ENCODE results near the gene CD48.

CD48 gene

GRCh38 chr1:160676869-160677597 lies 34.6 kb downstream of the CD48 start:
- H3K36me3 ChIP-seq (ENCODE audit: control insufficient read depth in 2 of 2, insufficient read depth in 2 of 2, low read length in 2 of 2), result no peaks in the 10 kb centered on the region
- peaks cover 0 to 15% of the 10 kb centered on the region in 2 donors for H3K27me3 ChIP-seq (ENCODE audit: control insufficient read depth in 1 of 2, insufficient read depth in 2 of 2, low read length in 2 of 2)
- no peak overlapping the region for H3K9ac ChIP-seq (ENCODE audit: low read length in 2 of 2)
- no peak overlapping the region for H3K4me3 ChIP-seq (ENCODE audit: low read length in 2 of 2)
- no peaks in the 10 kb centered on the region for H3K9me3 ChIP-seq (ENCODE audit: control insufficient read depth in 2 of 2, low read length in 2 of 2)
- no peaks in the 10 kb centered on the region for H3K4me1 ChIP-seq (ENCODE audit: control insufficient read depth, insufficient read depth, low read length)
- no peak overlapping the region for H3K27ac ChIP-seq (ENCODE audit: low read length)

GRCh38 chr1:160675641-160676410 lies 35.8 kb downstream of the CD48 start:
- Histone ChIP-seq H3K4me3 (ENCODE audit: low read length in 2 of 2) (no peak overlapping the region), H3K9ac (ENCODE audit: low read length in 2 of 2) (no peak overlapping the region), H3K4me1 (ENCODE audit: control insufficient read depth, insufficient read depth, low read length) (no peaks in the 10 kb centered on the region), H3K27me3 (ENCODE audit: control insufficient read depth in 1 of 2, insufficient read depth in 2 of 2, low read length in 2 of 2) (peaks cover 0 to 12% of the 10 kb centered on the region in 2 donors), H3K27ac (ENCODE audit: low read length) (no peak overlapping the region), H3K9me3 (ENCODE audit: control insufficient read depth in 2 of 2, low read length in 2 of 2) (no peaks in the 10 kb centered on the region), H3K36me3 (ENCODE audit: control insufficient read depth in 2 of 2, insufficient read depth in 2 of 2, low read length in 2 of 2) (no peaks in the 10 kb centered on the region)

GRCh38 chr1:160674415-160674814 lies 37.2 kb downstream of the CD48 start:
- no peak overlapping the region for H3K4me3 ChIP-seq (ENCODE audit: low read length in 2 of 2)
- no peak overlapping the region for H3K27ac ChIP-seq (ENCODE audit: low read length)
- H3K27me3 ChIP-seq (ENCODE audit: control insufficient read depth in 1 of 2, insufficient read depth in 2 of 2, low read length in 2 of 2), result peaks cover 0 to 3% of the 10 kb centered on the region in 2 donors
- H3K9ac ChIP-seq (ENCODE audit: low read length in 2 of 2), result no peak overlapping the region
- H3K36me3 ChIP-seq (ENCODE audit: control insufficient read depth in 2 of 2, insufficient read depth in 2 of 2, low read length in 2 of 2), result no peaks in the 10 kb centered on the region
- no peaks in the 10 kb centered on the region for H3K9me3 ChIP-seq (ENCODE audit: control insufficient read depth in 2 of 2, low read length in 2 of 2)
- H3K4me1 ChIP-seq (ENCODE audit: control insufficient read depth, insufficient read depth, low read length), result no peaks in the 10 kb centered on the region

- Histone ChIP-seq H3K9me3 (ENCODE audit: control insufficient read depth in 2 of 2, low read length in 2 of 2) (no peaks in the 10 kb centered on the region), H3K4me3 (ENCODE audit: low read length in 2 of 2) (no peak overlapping the region), H3K9ac (ENCODE audit: low read length in 2 of 2) (no peak overlapping the region), H3K27me3 (ENCODE audit: control insufficient read depth in 1 of 2, insufficient read depth in 2 of 2, low read length in 2 of 2) (peaks cover 0 to 3% of the 10 kb centered on the region in 2 donors), H3K4me1 (ENCODE audit: control insufficient read depth, insufficient read depth, low read length) (no peaks in the 10 kb centered on the region), H3K27ac (ENCODE audit: low read length) (no peak overlapping the region), H3K36me3 (ENCODE audit: control insufficient read depth in 2 of 2, insufficient read depth in 2 of 2, low read length in 2 of 2) (no peaks in the 10 kb centered on the region)
Observed at GRCh38 chr1:160672789-160673695, 38.6 kb downstream of the CD48 start.

GRCh38 chr1:160671603-160672517 lies 39.8 kb downstream of the CD48 start:
- Histone ChIP-seq H3K27me3 (ENCODE audit: control insufficient read depth in 1 of 2, insufficient read depth in 2 of 2, low read length in 2 of 2) (no peaks in the 10 kb centered on the region), H3K9me3 (ENCODE audit: control insufficient read depth in 2 of 2, low read length in 2 of 2) (no peaks in the 10 kb centered on the region), H3K27ac (ENCODE audit: low read length) (no peak overlapping the region), H3K9ac (ENCODE audit: low read length in 2 of 2) (no peak overlapping the region), H3K4me1 (ENCODE audit: control insufficient read depth, insufficient read depth, low read length) (no peaks in the 10 kb centered on the region), H3K4me3 (ENCODE audit: low read length in 2 of 2) (no peak overlapping the region), H3K36me3 (ENCODE audit: control insufficient read depth in 2 of 2, insufficient read depth in 2 of 2, low read length in 2 of 2) (no peaks in the 10 kb centered on the region)

GRCh38 chr1:160670701-160671100 lies 40.9 kb downstream of the CD48 start:
- H3K9me3 ChIP-seq (ENCODE audit: control insufficient read depth in 2 of 2, low read length in 2 of 2), result no peaks in the 10 kb centered on the region
- no peaks in the 10 kb centered on the region for H3K27me3 ChIP-seq (ENCODE audit: control insufficient read depth in 1 of 2, insufficient read depth in 2 of 2, low read length in 2 of 2)
- H3K27ac ChIP-seq (ENCODE audit: low read length), result no peak overlapping the region
- no peak overlapping the region for H3K9ac ChIP-seq (ENCODE audit: low read length in 2 of 2)
- no peaks in the 10 kb centered on the region for H3K36me3 ChIP-seq (ENCODE audit: control insufficient read depth in 2 of 2, insufficient read depth in 2 of 2, low read length in 2 of 2)
- no peaks in the 10 kb centered on the region for H3K4me1 ChIP-seq (ENCODE audit: control insufficient read depth, insufficient read depth, low read length)
- H3K4me3 ChIP-seq (ENCODE audit: low read length in 2 of 2), result no peak overlapping the region

- Histone ChIP-seq H3K9me3 (ENCODE audit: control insufficient read depth in 2 of 2, low read length in 2 of 2) (no peaks in the 10 kb centered on the region), H3K4me3 (ENCODE audit: low read length in 2 of 2) (no peak overlapping the region), H3K36me3 (ENCODE audit: control insufficient read depth in 2 of 2, insufficient read depth in 2 of 2, low read length in 2 of 2) (no peaks in the 10 kb centered on the region), H3K27ac (ENCODE audit: low read length) (no peak overlapping the region), H3K4me1 (ENCODE audit: control insufficient read depth, insufficient read depth, low read length) (no peaks in the 10 kb centered on the region), H3K9ac (ENCODE audit: low read length in 2 of 2) (no peak overlapping the region), H3K27me3 (ENCODE audit: control insufficient read depth in 1 of 2, insufficient read depth in 2 of 2, low read length in 2 of 2) (no peaks in the 10 kb centered on the region)
Observed at GRCh38 chr1:160669802-160670201, 41.8 kb downstream of the CD48 start.

- Histone ChIP-seq H3K27ac (ENCODE audit: low read length) (no peak overlapping the region), H3K9me3 (ENCODE audit: control insufficient read depth in 2 of 2, low read length in 2 of 2) (no peaks in the 10 kb centered on the region), H3K36me3 (ENCODE audit: control insufficient read depth in 2 of 2, insufficient read depth in 2 of 2, low read length in 2 of 2) (no peaks in the 10 kb centered on the region), H3K4me1 (ENCODE audit: control insufficient read depth, insufficient read depth, low read length) (no peaks in the 10 kb centered on the region), H3K4me3 (ENCODE audit: low read length in 2 of 2) (no peak overlapping the region), H3K9ac (ENCODE audit: low read length in 2 of 2) (no peak overlapping the region), H3K27me3 (ENCODE audit: control insufficient read depth in 1 of 2, insufficient read depth in 2 of 2, low read length in 2 of 2) (no peaks in the 10 kb centered on the region)
Observed at GRCh38 chr1:160669276-160669675, 42.3 kb downstream of the CD48 start.

- no peaks in the 10 kb centered on the region for H3K9me3 ChIP-seq (ENCODE audit: control insufficient read depth in 2 of 2, low read length in 2 of 2)
- H3K27ac ChIP-seq (ENCODE audit: low read length), result no peak overlapping the region
- no peaks in the 10 kb centered on the region for H3K4me1 ChIP-seq (ENCODE audit: control insufficient read depth, insufficient read depth, low read length)
Observed at GRCh38 chr1:160667896-160668295, 43.7 kb downstream of the CD48 start.

GRCh38 chr1:160666079-160666442 lies 45.6 kb downstream of the CD48 start:
- H3K27me3 ChIP-seq (ENCODE audit: control insufficient read depth in 1 of 2, insufficient read depth in 2 of 2, low read length in 2 of 2), result no peaks in the 10 kb centered on the region
- no peaks in the 10 kb centered on the region for H3K36me3 ChIP-seq (ENCODE audit: control insufficient read depth in 2 of 2, insufficient read depth in 2 of 2, low read length in 2 of 2)
- no peak overlapping the region for H3K4me3 ChIP-seq (ENCODE audit: low read length in 2 of 2)
- H3K4me1 ChIP-seq (ENCODE audit: control insufficient read depth, insufficient read depth, low read length), result no peaks in the 10 kb centered on the region
- H3K9ac ChIP-seq (ENCODE audit: low read length in 2 of 2), result no peak overlapping the region
- no peak overlapping the region for H3K27ac ChIP-seq (ENCODE audit: low read length)
- no peaks in the 10 kb centered on the region for H3K9me3 ChIP-seq (ENCODE audit: control insufficient read depth in 2 of 2, low read length in 2 of 2)

More at GRCh38 chr1:160667896-160668295, 43.7 kb downstream of the CD48 start:
- H3K27me3 ChIP-seq (ENCODE audit: control insufficient read depth in 1 of 2, insufficient read depth in 2 of 2, low read length in 2 of 2), result no peaks in the 10 kb centered on the region
- H3K36me3 ChIP-seq (ENCODE audit: control insufficient read depth in 2 of 2, insufficient read depth in 2 of 2, low read length in 2 of 2), result no peaks in the 10 kb centered on the region
- H3K9ac ChIP-seq (ENCODE audit: low read length in 2 of 2), result no peak overlapping the region
- no peak overlapping the region for H3K4me3 ChIP-seq (ENCODE audit: low read length in 2 of 2)

All from stomach smooth muscle (tissue), 2 donors.